Measurements from ENCODE around the gene ANXA6.

The ANXA6 gene

GRCh38 chr5:151151793-151152192, 5.8 kb downstream of the ANXA6 start:
- no peak for FAIRE-seq

DNA sequence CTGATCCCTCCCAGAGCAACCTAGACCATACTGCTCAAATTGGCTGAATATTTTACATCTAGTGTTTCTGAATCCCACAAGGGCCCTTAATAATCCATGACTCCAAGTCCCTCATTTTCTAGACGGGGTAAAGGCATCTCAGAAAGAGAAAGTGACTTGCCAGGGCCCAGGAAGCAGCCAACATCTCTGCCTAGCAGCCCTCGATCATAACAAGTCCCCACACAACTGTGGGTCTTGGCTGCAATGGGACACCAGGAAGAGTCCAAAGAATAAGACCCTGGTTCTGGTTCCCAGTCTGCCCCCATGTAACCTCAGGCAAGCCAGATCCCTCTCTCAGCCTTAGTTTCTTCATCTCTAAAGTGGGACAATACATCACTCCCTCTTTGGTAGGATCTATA, 6.3 kb downstream of the ANXA6 start:
- no peak for FAIRE-seq

DNA sequence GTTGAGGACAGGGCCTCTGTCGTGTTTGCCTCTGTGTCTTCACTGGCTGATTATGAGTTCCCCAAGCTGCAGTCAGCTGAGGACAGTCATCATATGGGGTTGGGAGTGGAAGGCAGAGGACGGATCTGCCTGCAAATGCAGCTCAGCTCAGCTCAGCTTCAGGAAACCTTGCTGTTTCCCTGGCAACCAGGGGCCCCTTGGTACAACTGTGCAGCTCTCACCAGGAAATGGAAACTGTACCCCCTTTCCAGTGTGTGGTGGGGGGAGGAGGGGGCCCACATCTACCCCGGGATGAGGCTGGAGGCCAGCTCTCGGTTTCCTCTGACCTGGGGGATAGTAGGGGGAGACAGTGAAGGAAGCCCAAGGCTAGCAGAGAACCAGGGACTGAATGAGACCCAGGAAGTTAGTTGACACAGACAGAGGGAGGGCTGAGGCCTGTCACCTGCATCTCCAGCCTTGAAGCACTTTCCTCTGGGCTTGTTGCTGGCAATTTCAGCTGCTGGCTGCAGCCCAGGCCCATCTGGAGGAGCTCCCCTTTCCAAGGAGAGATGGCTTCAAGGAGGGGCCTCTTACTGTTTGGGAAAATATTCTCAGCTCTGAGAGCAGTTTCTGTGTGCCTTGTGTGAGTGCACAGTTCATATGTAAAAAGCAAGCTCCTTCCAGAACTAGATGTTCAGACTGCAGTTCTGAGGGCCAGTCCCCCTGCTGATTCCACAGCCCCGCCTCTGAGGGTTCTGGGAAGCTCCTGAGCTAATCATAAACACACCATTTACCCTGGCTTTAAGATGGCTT, 6.9 kb downstream of the ANXA6 start:
- FAIRE-seq: no peak

GRCh38 chr5:151148583-151148982, 9.0 kb downstream of the ANXA6 start:
- no peak for FAIRE-seq

- no peak for FAIRE-seq
Measured at GRCh38 chr5:151147033-151147432, 10.5 kb downstream of the ANXA6 start.

GRCh38 chr5:151146061-151146460, 11.5 kb downstream of the ANXA6 start:
- no peak for FAIRE-seq

- FAIRE-seq: no peak
Measured at GRCh38 chr5:151144922-151145321, 12.7 kb downstream of the ANXA6 start.

- no peak for FAIRE-seq
Measured at GRCh38 chr5:151144275-151144674, 13.3 kb downstream of the ANXA6 start.

- FAIRE-seq: no peak
Measured at GRCh38 chr5:151143645-151144044, 13.9 kb downstream of the ANXA6 start.

- FAIRE-seq: no peak
Measured at GRCh38 chr5:151142933-151143332, 14.6 kb downstream of the ANXA6 start.

- no peak for FAIRE-seq
Measured at GRCh38 chr5:151141535-151141934, 16.0 kb downstream of the ANXA6 start.

GRCh38 chr5:151140686-151141459, 16.7 kb downstream of the ANXA6 start:
- no peak for FAIRE-seq

DNA sequence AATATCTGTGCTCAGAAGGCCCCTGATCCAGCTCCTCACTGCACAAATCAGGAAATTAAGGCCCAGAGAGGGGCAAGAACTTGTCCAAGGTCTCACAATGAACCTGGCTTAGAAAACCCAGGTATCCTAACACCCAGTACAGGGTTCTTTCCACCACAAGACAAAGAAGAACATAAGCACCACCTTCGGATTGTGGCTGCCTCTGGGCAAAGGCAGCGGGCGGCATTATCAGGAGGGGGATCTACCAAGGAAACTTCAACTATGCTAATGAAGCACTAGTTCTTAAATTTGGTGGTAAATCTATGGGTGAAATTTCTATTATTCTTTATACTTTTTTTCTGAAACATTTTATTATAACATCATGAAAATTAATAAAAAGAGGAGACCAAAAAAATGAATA, 17.9 kb downstream of the ANXA6 start:
- FAIRE-seq: no peak

DNA sequence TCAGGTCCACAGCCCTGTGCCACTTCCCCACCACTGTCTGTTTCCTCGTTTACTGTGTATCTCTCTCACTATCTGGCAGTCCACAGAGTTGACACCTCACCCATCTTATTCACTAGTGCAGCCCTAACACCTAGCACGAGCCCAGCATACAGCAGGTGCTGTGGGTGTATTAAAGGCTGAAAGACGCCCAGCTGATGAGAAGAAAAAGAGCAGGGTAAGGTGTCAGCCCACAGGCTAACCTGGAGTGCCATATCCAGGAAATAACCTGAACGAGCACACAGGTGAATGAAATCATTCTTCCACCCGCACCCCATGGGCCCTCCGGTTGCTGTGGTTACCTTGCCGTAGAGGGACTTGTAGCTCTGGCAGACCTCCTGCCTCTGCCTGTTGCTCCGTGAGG, 18.6 kb downstream of the ANXA6 start:
- FAIRE-seq: no peak

DNA sequence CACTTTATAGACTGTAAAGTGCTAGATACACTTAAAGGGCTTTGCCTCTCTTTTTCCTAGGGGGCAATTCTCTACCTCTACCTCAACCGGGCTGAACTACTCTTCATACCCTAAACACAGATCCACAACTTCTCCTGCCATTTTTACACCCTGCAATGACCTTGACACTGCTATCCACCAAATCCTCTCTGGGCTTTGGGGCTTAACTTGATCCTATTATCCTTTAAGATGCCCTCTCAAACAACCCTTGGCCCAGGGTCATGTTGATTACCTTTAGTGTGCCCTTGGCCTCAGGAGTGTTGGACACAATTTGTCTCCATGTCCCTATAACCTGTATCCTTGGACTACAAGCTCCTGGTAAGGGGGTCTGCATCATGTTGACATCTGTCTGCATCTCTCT, 19.5 kb downstream of the ANXA6 start:
- FAIRE-seq: no peak

- no peak for FAIRE-seq
Measured at GRCh38 chr5:151137067-151137825, 20.3 kb downstream of the ANXA6 start.

DNA sequence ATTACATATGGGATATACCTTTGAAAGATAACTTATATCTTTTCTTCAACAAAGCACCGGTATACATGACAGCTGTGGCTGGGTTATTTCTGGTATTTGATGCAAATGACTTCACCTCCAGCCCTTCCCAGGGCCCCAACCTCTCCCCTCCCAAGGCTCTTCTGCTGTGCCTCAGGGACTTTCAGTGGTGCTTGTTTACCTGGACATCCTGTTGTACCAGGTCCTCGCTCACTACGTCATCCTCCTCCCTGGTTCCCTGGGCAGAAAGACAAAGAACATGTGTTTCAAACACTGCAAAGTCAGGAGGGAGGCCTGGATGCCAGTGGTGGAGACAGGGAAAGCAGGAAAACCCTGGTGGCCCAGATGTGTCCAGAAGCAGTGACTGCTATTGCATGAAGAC, 23.4 kb downstream of the ANXA6 start:
- FAIRE-seq: no peak

DNA sequence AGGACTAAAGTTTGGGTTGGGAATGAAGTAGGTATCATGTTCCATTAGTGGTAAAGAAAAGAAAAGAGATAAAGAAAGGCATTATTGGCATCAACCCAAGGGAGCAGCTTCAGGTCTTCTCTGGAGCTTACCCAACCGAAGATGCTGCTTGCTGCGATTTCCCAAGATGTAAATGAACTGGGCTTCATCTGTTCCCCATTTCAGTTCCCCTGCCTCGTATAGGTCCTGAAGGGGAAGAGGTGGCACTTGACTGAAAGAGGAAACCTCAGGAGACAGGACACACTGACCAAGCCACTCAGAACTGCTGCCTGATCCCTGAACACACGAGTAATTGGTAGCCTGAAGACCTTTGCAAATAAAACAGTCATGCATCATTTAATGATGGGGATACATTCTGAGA, 24.6 kb downstream of the ANXA6 start:
- FAIRE-seq: no peak

DNA sequence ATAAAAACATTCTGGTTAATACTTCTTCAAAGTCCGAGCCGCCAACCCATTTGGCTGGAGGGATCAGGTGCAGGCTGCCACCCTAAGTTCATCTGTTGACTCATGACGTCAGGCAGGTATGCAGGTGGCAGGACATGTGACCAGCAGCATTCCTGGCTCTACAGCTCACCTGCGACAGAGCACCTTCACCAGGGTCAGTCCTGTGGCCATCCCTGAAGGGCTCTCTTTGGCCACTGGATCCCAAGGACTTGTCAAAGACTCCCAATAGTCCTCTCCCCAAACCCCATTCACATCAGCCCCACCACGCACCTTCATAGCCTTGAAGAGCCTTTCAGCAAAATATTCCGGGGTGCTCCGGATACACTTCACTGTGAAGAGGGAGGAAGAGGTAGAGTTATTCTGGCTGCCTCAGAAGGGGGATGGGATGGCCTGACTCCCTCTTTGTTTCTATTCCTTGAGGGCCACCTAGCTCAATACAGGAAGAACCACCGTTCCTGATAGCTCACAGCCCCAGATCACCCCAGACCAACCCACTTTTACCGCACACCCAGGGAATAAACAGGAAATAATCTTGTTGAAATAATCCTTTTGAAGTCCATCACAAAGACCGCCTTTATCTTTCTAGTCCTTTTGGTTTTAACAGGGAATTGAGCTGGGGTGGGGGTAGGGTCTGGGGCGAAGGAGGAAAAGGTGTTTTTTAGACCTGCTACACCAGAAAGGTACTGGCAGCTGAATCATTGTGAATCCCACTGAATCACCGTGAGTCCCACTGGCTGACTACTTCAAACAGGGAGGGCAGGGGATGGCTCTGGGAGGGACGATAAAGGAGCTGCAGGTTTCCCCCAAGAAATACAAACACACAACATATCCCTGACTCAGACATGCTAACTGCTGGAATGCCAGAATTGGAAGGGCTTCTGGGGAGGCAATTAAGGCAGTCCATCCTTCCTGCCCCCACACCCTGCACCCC, 26.4 kb downstream of the ANXA6 start:
- FAIRE-seq: no peak

- no peak for FAIRE-seq
Measured at GRCh38 chr5:151130235-151130921, 27.2 kb downstream of the ANXA6 start.

GRCh38 chr5:151128817-151129216, 28.8 kb downstream of the ANXA6 start:
- FAIRE-seq: no peak

GRCh38 chr5:151127926-151128325, 29.7 kb downstream of the ANXA6 start:
- FAIRE-seq: no peak

Measured in G401.6 (cell line).